ENCODE results near the gene KCNAB2. TPM values are rescaled to one million over a fixed set of nuclear protein-coding genes. Genes with fewer than 3 reads are reported as not detected.

The KCNAB2 gene
- total RNA-seq, 1 donor from 2014 or later, result 3.3 TPM

GRCh38 chr1:6150006-6150938 lies 104.6 kb downstream of the KCNAB2 start:
- no peak for DNase-seq (ENCODE audit: low read depth)
- no peak overlapping the region for H3K4me3 ChIP-seq (ENCODE audit: low read depth, low read length)
- TF ChIP-seq CTCF (conservative IDR thresholded peaks at IDR 0.05; ENCODE audit: low read depth, low read length), result no peak

Other genes starting within 250 kb of the KCNAB2 start
- gene NPHP4, start 53.5 kb upstream of the KCNAB2 start, total RNA-seq, result 7.5 and 8.8 TPM in 2 replicates
- under 0.01 TPM in 1 of 2 replicates, not detected in the other for gene CHD5, start 134.4 kb downstream of the KCNAB2 start, total RNA-seq
- 202 and 341 TPM in 2 replicates for gene RPL22, start 153.7 kb downstream of the KCNAB2 start, total RNA-seq
- gene RNF207, start 160.2 kb downstream of the KCNAB2 start, total RNA-seq, result 16.9 and 32.1 TPM in 2 replicates
- gene ICMT, start 190.1 kb downstream of the KCNAB2 start, total RNA-seq, result 75.0 and 119 TPM in 2 replicates
- gene HES3, start 198.3 kb downstream of the KCNAB2 start, total RNA-seq, result not detected in 2 replicates
- 2.2 and 6.4 TPM in 2 replicates for gene GPR153, start 215.2 kb downstream of the KCNAB2 start, total RNA-seq

Data from epithelial cell of proximal tubule (primary cell).